NAMALWA (cell line): ENCODE measurements around the gene FXYD5.

Experiments used
- DNase-seq: peaks from one replicate; pipeline ENCODE4 v3.0.0-alpha.2; 2015; ENCODE audit warnings: low spot score

FXYD5 gene

DNA sequence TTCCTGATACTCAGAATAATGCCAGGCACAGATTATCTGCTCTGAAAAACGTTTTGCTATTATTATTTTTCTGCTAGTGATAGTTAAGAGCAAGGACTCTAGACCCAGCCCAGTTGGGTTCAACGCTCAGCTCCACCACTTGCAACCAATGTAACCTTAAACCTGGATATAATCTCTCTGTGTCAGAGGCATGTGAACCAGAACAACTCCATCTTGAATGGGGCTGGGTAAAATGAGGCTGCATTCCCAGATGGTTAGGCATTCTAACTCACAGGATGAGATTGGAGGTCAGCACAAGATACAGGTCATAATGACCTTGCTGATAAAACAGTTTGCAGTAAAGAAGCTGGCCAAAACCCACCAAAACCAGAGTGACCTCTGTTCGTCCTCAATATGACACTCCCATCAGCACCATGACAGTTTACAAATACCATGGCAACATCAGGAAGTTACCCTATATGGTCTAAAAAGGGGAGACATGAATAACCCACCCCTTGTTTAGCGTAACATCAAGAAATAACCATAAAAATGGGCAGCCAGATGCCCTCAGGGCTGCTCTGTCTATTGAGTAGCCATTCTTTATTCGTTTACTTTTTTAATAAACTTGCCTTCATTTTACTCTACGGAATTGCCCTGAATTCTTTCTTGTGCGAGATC lies 60.4 kb downstream of the FXYD5 start:
- no peak for DNase-seq

DNA sequence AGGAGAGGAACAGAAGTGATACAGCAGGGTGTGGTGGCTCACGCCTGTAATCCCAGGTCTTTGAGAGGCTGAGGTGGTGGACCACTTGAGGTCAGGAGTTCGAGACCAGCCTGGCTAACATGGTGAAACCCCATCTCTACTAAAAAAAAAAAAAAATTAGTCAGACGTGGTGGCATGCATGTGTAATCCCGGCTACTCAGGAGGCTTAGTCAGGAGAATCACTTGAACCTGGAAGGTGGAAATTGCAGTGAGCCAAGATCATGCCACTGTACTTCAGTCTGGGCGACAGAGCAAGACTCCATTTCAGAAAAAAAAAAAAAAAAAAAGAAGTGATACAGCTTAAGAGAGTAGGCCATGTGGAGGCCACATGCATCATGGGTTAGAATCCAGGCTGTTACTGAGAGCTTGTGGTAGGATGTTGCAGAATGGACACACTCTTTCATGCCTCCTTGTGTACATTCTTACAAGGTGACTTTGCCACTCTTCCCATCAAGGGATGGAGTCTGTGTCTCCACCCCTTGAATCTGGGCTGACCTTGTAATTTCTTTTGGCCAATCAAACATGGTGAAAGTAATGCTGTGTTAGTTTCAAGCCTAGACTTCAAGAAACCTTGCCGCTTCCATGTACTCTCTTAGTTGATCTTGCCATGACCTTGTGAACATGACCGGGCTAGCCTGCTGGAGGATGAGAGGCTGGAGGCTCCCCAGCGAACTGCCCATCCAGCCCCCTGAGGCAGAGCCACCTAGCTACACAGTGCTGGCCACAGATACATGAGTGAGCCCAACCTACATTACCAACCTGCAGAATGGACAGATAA lies 61.7 kb downstream of the FXYD5 start:
- peak; percentile 36 for DNase-seq

DNA sequence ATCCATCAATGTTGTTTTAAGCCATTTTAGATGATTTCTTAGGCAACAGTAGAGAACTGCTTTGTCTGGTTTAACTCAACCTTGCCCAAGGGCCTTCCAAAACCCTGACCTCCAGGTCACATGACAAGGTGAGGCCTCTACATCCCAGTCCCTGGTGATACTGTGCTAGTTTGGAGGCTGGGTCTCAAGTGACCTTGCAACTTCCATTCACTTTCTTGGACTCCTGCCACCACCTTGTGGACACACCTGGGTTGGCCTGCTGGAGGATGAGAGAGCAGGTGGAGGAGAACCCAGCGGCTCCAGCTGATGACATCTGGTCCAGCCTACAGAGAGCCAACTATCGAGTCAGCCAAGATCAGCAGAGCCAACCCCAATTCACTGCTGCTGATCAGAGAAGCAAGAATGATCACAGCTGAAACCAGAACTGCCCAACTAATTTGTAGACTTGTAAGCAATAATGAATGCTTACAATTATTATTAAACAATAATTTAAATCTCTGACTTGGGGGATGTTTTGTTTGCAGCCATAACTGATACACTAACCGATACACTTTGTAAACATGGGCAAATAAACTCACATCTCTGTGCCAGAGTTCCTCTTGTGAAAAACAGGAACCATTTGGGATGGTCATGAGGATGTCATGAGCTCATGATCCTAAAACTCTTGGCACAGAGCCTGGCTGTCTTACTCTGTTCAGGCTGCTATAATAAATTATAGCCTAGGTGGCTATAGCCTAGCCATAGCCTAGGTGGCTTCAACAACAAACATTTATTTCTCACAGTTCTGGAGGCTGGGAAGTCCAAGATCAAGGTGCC lies 62.5 kb downstream of the FXYD5 start:
- DNase-seq, result peak; percentile 68

DNA sequence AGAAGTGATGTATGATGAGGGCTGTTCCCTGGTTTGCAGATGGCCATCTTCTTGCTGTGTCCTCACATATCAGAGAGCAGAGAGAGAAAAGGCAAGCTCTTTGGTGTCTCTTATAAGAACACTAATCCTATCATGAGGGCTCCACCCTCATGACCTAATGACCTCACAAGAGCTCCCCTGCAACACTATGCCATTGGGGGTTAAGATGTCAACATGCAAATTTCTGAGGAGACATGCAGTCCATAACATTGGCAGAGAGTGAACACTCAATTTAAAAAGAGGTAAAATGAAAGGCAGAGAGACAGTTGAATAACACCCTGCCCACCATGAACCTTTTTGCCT lies 63.1 kb downstream of the FXYD5 start:
- peak; percentile 39 for DNase-seq

DNA sequence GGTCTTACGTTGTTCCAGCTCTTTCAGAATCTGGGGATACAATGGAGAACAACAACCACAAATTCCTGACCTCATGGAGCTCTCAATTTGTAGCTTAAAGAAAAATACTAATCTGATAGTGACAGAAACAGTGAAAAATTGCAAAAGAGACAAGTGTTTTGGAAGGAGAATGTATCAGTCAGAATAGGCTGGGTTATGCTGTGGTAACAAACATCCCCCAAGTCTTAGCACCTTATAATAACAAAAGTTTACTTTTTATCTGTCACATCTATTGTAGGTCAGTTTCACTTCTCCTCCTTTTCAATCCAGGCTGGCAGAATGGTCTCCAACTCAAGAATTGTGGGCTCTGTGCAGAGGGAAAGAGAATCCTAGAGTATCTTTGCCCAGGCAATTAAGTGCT lies 64.5 kb downstream of the FXYD5 start:
- no peak for DNase-seq
